ENCODE measurements around the gene DUS4L. TPM values are rescaled to one million over a fixed set of nuclear protein-coding genes. Genes with fewer than 3 reads are reported as not detected.

The DUS4L gene
- polyA plus RNA-seq, 1 donor from 2014 or later = 24.2 TPM

GRCh38 chr7:107582875-107583274 lies 19.1 kb downstream of the DUS4L start:
- no peaks in the 10 kb centered on the region for H3K9me3 ChIP-seq (ENCODE audit: low read length)
- H3K79me2 ChIP-seq (replicated peaks; ENCODE audit: insufficient read depth, low read length) = no peaks in the 10 kb centered on the region
- H2AFZ ChIP-seq (ENCODE audit: low read depth, low read length) = no peak overlapping the region
- H3K27ac ChIP-seq (ENCODE audit: low read length) = no peak overlapping the region
- TF ChIP-seq CTCF (IDR thresholded peaks at IDR 0.05; ENCODE audit: poor library complexity, severe bottlenecking) (no peak), POLR2AphosphoS5 (IDR thresholded peaks at IDR 0.05) (no peak), REST (IDR thresholded peaks at IDR 0.05; ENCODE audit: borderline replicate concordance) (no peak), TAF1 (IDR thresholded peaks at IDR 0.05; ENCODE audit: low read depth) (no peak), SMC3 (conservative IDR thresholded peaks at IDR 0.05; ENCODE audit: poor library complexity) (no peak), RAD21 (conservative IDR thresholded peaks at IDR 0.05) (no peak), EP300 (conservative IDR thresholded peaks at IDR 0.05; ENCODE audit: poor library complexity, severe bottlenecking) (no peak)
- no peaks in the 10 kb centered on the region for H4K20me1 ChIP-seq (ENCODE audit: insufficient read depth)
- no peak overlapping the region for H3K9ac ChIP-seq (ENCODE audit: low read length)
- H3K36me3 ChIP-seq (ENCODE audit: insufficient read depth, low read length) = no peaks in the 10 kb centered on the region
- no peak overlapping the region for H3K4me2 ChIP-seq (ENCODE audit: low read length)
- no peaks in the 10 kb centered on the region for H3F3A ChIP-seq (ENCODE audit: insufficient read depth, low read length, poor library complexity, severe bottlenecking)
- no peaks in the 10 kb centered on the region for H3K27me3 ChIP-seq (ENCODE audit: insufficient read depth, low read depth, low read length)
- H3K9me2 ChIP-seq (ENCODE audit: insufficient read depth, low read length) = no peaks in the 10 kb centered on the region
- no peak overlapping the region for H3K4me3 ChIP-seq (ENCODE audit: low read length)

- Histone ChIP-seq H3K9ac (ENCODE audit: low read length) (no peak overlapping the region), H3K27me3 (ENCODE audit: insufficient read depth, low read depth, low read length) (no peaks in the 10 kb centered on the region), H3K36me3 (ENCODE audit: insufficient read depth, low read length) (no peaks in the 10 kb centered on the region), H3K4me3 (ENCODE audit: low read length) (no peak overlapping the region), H3K79me2 (replicated peaks; ENCODE audit: insufficient read depth, low read length) (no peaks in the 10 kb centered on the region), H3F3A (ENCODE audit: insufficient read depth, low read length, poor library complexity, severe bottlenecking) (no peaks in the 10 kb centered on the region), H3K27ac (ENCODE audit: low read length) (no peak overlapping the region), H4K20me1 (ENCODE audit: insufficient read depth) (no peaks in the 10 kb centered on the region), H3K9me3 (ENCODE audit: low read length) (no peaks in the 10 kb centered on the region), H2AFZ (ENCODE audit: low read depth, low read length) (no peak overlapping the region), H3K9me2 (ENCODE audit: insufficient read depth, low read length) (no peaks in the 10 kb centered on the region), H3K4me2 (ENCODE audit: low read length) (no peak overlapping the region)
- TF ChIP-seq MXI1 (conservative IDR thresholded peaks at IDR 0.05; ENCODE audit: poor library complexity, severe bottlenecking) = no peak
- no peak for TF ChIP-seq SMC3 (conservative IDR thresholded peaks at IDR 0.05; ENCODE audit: poor library complexity)
- no peak for TF ChIP-seq REST (IDR thresholded peaks at IDR 0.05; ENCODE audit: borderline replicate concordance)
- TF ChIP-seq CTCF (IDR thresholded peaks at IDR 0.05; ENCODE audit: poor library complexity, severe bottlenecking) = no peak
- TF ChIP-seq TAF1 (IDR thresholded peaks at IDR 0.05; ENCODE audit: low read depth) = no peak
- no peak for TF ChIP-seq EZH2 (IDR thresholded peaks at IDR 0.05; ENCODE audit: borderline replicate concordance, insufficient read depth, low read length, poor library complexity, severe bottlenecking)
- no peak for TF ChIP-seq POLR2AphosphoS5 (IDR thresholded peaks at IDR 0.05)
Observed at GRCh38 chr7:107584716-107585115, 20.9 kb downstream of the DUS4L start.

Measured in neural cell (in vitro differentiated cells).